Measurements from ENCODE around the gene PRRG2.

PRRG2 gene

DNA sequence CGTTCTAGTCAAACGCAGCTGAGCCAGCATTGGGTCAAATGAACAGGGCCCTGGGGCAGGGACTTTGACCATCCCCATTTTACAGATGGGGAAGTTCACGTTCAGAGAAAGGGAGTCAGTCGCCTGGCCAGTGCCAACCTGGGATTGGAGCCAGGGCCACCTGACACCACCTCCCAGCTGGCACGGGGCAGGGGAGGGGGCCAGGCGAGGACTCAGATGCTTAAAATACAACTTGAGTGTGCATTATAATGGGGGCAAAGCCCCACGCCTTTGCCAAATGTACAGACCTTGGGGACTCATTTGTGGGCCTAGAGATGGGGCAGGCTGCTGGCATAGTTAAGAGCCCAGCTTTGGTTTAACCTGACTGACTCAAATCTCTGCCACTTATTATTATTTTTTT lies 24.5 kb downstream of the PRRG2 start:
- H3K4me1 ChIP-seq (ENCODE audit: insufficient read depth, low read length): no peaks in the 10 kb centered on the region
- no peak overlapping the region for H3K4me2 ChIP-seq (ENCODE audit: insufficient read depth, low read length)
- DNase-seq (no peak), ATAC-seq (ENCODE audit: insufficient read depth, low read depth) (no peak)
- peaks cover 40% of the 10 kb centered on the region for H4K20me1 ChIP-seq (ENCODE audit: insufficient read depth, low read length)
- H3K27ac ChIP-seq (ENCODE audit: low read length): no peak overlapping the region
- no peak overlapping the region for H3K4me3 ChIP-seq (ENCODE audit: low read depth in 1 of 2, low read length in 2 of 2)
- H3K36me3 ChIP-seq (ENCODE audit: insufficient read depth, low read length): peaks cover 89% of the 10 kb centered on the region
- no peaks in the 10 kb centered on the region for H3K9me3 ChIP-seq (ENCODE audit: insufficient read depth, low read length, severe bottlenecking)
- TF ChIP-seq CTCF (IDR thresholded peaks at IDR 0.05; ENCODE audit: borderline replicate concordance, extremely low read depth, low read length, poor library complexity, severe bottlenecking) (no peak), EZH2 (IDR thresholded peaks at IDR 0.05; ENCODE audit: borderline replicate concordance, low read depth, low read length, severe bottlenecking) (no peak)
- H3K9ac ChIP-seq (ENCODE audit: low read depth, low read length): no peak overlapping the region
- no peak overlapping the region for H2AFZ ChIP-seq (ENCODE audit: low read depth, low read length)
- H3K27me3 ChIP-seq (ENCODE audit: insufficient read depth, low read length, poor library complexity): no peaks in the 10 kb centered on the region
- H3K79me2 ChIP-seq (ENCODE audit: insufficient read depth, low read length): peaks cover 82% of the 10 kb centered on the region

GRCh38 chr19:49609499-49610092 lies 28.5 kb downstream of the PRRG2 start:
- DNase-seq: no peak
- Histone ChIP-seq H3K27ac (ENCODE audit: low read length) (no peak overlapping the region), H3K27me3 (ENCODE audit: insufficient read depth, low read length, poor library complexity) (no peaks in the 10 kb centered on the region), H3K9me3 (ENCODE audit: insufficient read depth, low read length, severe bottlenecking) (no peaks in the 10 kb centered on the region), H3K9ac (ENCODE audit: low read depth, low read length) (no peak overlapping the region), H3K4me2 (ENCODE audit: insufficient read depth, low read length) (no peak overlapping the region), H3K4me3 (ENCODE audit: low read depth in 1 of 2, low read length in 2 of 2) (no peak overlapping the region), H3K79me2 (ENCODE audit: insufficient read depth, low read length) (peaks cover 74% of the 10 kb centered on the region), H3K36me3 (ENCODE audit: insufficient read depth, low read length) (peaks cover 81% of the 10 kb centered on the region), H3K4me1 (ENCODE audit: insufficient read depth, low read length) (no peaks in the 10 kb centered on the region), H4K20me1 (ENCODE audit: insufficient read depth, low read length) (peaks cover 40% of the 10 kb centered on the region), H2AFZ (ENCODE audit: low read depth, low read length) (no peak overlapping the region)
- TF ChIP-seq EZH2 (IDR thresholded peaks at IDR 0.05; ENCODE audit: borderline replicate concordance, low read depth, low read length, severe bottlenecking) (no peak), CTCF (IDR thresholded peaks at IDR 0.05; ENCODE audit: borderline replicate concordance, extremely low read depth, low read length, poor library complexity, severe bottlenecking) (no peak)
- ATAC-seq (ENCODE audit: insufficient read depth, low read depth): no peak

GRCh38 chr19:49613374-49613773 lies 32.3 kb downstream of the PRRG2 start:
- DNase-seq (no peak), ATAC-seq (ENCODE audit: insufficient read depth, low read depth) (no peak)
- no peak overlapping the region for H3K27ac ChIP-seq (ENCODE audit: low read length)
- H3K27me3 ChIP-seq (ENCODE audit: insufficient read depth, low read length, poor library complexity): no peaks in the 10 kb centered on the region
- H3K36me3 ChIP-seq (ENCODE audit: insufficient read depth, low read length): peaks cover 85% of the 10 kb centered on the region
- H3K4me2 ChIP-seq (ENCODE audit: insufficient read depth, low read length): no peak overlapping the region
- TF ChIP-seq EZH2 (IDR thresholded peaks at IDR 0.05; ENCODE audit: borderline replicate concordance, low read depth, low read length, severe bottlenecking): no peak
- TF ChIP-seq CTCF (IDR thresholded peaks at IDR 0.05; ENCODE audit: borderline replicate concordance, extremely low read depth, low read length, poor library complexity, severe bottlenecking): no peak
- H3K9me3 ChIP-seq (ENCODE audit: insufficient read depth, low read length, severe bottlenecking): no peaks in the 10 kb centered on the region
- H3K79me2 ChIP-seq (ENCODE audit: insufficient read depth, low read length): peaks cover 47% of the 10 kb centered on the region
- no peak overlapping the region for H3K9ac ChIP-seq (ENCODE audit: low read depth, low read length)
- H3K4me1 ChIP-seq (ENCODE audit: insufficient read depth, low read length): no peaks in the 10 kb centered on the region
- H2AFZ ChIP-seq (ENCODE audit: low read depth, low read length): no peak overlapping the region
- H4K20me1 ChIP-seq (ENCODE audit: insufficient read depth, low read length): peaks cover 47% of the 10 kb centered on the region
- no peak overlapping the region for H3K4me3 ChIP-seq (ENCODE audit: low read depth in 1 of 2, low read length in 2 of 2)

Data from DND-41 (cell line).